ENCODE results near the gene CYB5D1. TPM values are rescaled to one million over a fixed set of nuclear protein-coding genes. Genes with fewer than 3 reads are reported as not detected.

The CYB5D1 gene
- total RNA-seq, 2 donors from 2014 or later: 15.6 to 17.1 TPM

GRCh38 chr17:7875804-7876370 lies 18.1 kb downstream of the CYB5D1 start:
- intact Hi-C loops (cut with DNase I): no loop called here
- DNase-seq: no peak
- no peak for ATAC-seq

GRCh38 chr17:7878234-7878633 lies 20.4 kb downstream of the CYB5D1 start:
- ATAC-seq: no peak
- DNase-seq: no peak
- intact Hi-C loops (cut with DNase I): no loop called here

GRCh38 chr17:7880076-7880868 lies 22.5 kb downstream of the CYB5D1 start:
- intact Hi-C loops (cut with DNase I): loop anchor here in 1 of 2 donors (10.0 kb wide), 1 partner anchor 135 kb away; no protein-coding TSS in a partner anchor
- ATAC-seq (no peak), DNase-seq (no peak)

- peak; percentile 38 for DNase-seq
- ATAC-seq: no peak
- intact Hi-C loops (cut with DNase I): loop anchor here in 1 of 2 donors (10.0 kb wide), 1 partner anchor 137 kb away; no protein-coding TSS in a partner anchor
These were observed 23.7 kb downstream of the CYB5D1 start for GRCh38 chr17:7881276-7882054.

GRCh38 chr17:7882068-7882467 lies 24.3 kb downstream of the CYB5D1 start:
- DNase-seq (no peak), ATAC-seq (no peak)
- intact Hi-C loops (cut with DNase I): loop anchor here in 1 of 2 donors (10.0 kb wide), 1 partner anchor 137 kb away; no protein-coding TSS in a partner anchor

- intact Hi-C loops (cut with DNase I): loop anchor here in 1 of 2 donors (10.0 kb wide), 1 partner anchor 138 kb away; no protein-coding TSS in a partner anchor
- no peak for ATAC-seq
- DNase-seq: no peak
These were observed 24.8 kb downstream of the CYB5D1 start for GRCh38 chr17:7882629-7883028.

GRCh38 chr17:7883781-7884386 lies 26.1 kb downstream of the CYB5D1 start:
- intact Hi-C loops (cut with DNase I): loop anchor here in 1 of 2 donors (10.0 kb wide), 1 partner anchor 139 kb away; no protein-coding TSS in a partner anchor
- ATAC-seq (no peak), DNase-seq (no peak)

GRCh38 chr17:7884581-7885366 lies 27.0 kb downstream of the CYB5D1 start:
- DNase-seq: peak; percentile 35
- intact Hi-C loops (cut with DNase I): loop anchor here in 1 of 2 donors (10.0 kb wide), 1 partner anchor 140 kb away; no protein-coding TSS in a partner anchor
- no peak for ATAC-seq

- DNase-seq (peak; percentile 43), ATAC-seq (peak in 1 of 2 donors; percentile 1)
- intact Hi-C loops (cut with DNase I): loop anchor here in 1 of 2 donors (10.0 kb wide), 1 partner anchor 141 kb away; no protein-coding TSS in a partner anchor
These were observed 27.8 kb downstream of the CYB5D1 start for GRCh38 chr17:7885367-7886226.

GRCh38 chr17:7886227-7887037 lies 28.6 kb downstream of the CYB5D1 start:
- DNase-seq: no peak
- intact Hi-C loops (cut with DNase I): loop anchor here in 1 of 2 donors (10.0 kb wide), 1 partner anchor 142 kb away; no protein-coding TSS in a partner anchor

GRCh38 chr17:7887038-7887481 lies 29.3 kb downstream of the CYB5D1 start:
- intact Hi-C loops (cut with DNase I): loop anchor here in 1 of 2 donors (10.0 kb wide), 1 partner anchor 142 kb away; no protein-coding TSS in a partner anchor
- no peak for ATAC-seq
- no peak for DNase-seq

More at GRCh38 chr17:7886227-7887037, 28.6 kb downstream of the CYB5D1 start:
- no peak for ATAC-seq

- intact Hi-C loops (cut with DNase I): loop anchor here in 1 of 2 donors (10.0 kb wide), 1 partner anchor 143 kb away; no protein-coding TSS in a partner anchor
These were observed 29.8 kb downstream of the CYB5D1 start for GRCh38 chr17:7887482-7888183.

GRCh38 chr17:7888184-7888920 lies 30.5 kb downstream of the CYB5D1 start, which contains the start of gene CHD3:
CHD3 (plus strand) TSS chr17:7888789; CDS start chr17:7889001, 212 bp downstream.
- intact Hi-C loops (cut with DNase I): loop anchor here in 1 of 2 donors (10.0 kb wide), 1 partner anchor 144 kb away; no protein-coding TSS in a partner anchor
- ATAC-seq (peak; percentile 3 to 5), DNase-seq (no peak)

More at GRCh38 chr17:7887482-7888183, 29.8 kb downstream of the CYB5D1 start:
- peak; percentile 74 to 90 for ATAC-seq
- peak; percentile 94 for DNase-seq

- intact Hi-C loops (cut with DNase I): loop anchor here in 1 of 2 donors (10.0 kb wide), 1 partner anchor 145 kb away; no protein-coding TSS in a partner anchor
- DNase-seq (peak; percentile 97), ATAC-seq (peak; percentile 81 to 83)
These were observed 31.6 kb downstream of the CYB5D1 start for GRCh38 chr17:7889166-7889955.

Measured in left cardiac atrium (tissue), 4 donors.